ENCODE measurements around the gene PLEKHH2. TPM values are rescaled to one million over a fixed set of nuclear protein-coding genes. Genes with fewer than 3 reads are reported as not detected.

Gene PLEKHH2
- total RNA-seq, 4 donors from 2014 or later: 9.8 to 32.3 (median 27.0) TPM

DNA sequence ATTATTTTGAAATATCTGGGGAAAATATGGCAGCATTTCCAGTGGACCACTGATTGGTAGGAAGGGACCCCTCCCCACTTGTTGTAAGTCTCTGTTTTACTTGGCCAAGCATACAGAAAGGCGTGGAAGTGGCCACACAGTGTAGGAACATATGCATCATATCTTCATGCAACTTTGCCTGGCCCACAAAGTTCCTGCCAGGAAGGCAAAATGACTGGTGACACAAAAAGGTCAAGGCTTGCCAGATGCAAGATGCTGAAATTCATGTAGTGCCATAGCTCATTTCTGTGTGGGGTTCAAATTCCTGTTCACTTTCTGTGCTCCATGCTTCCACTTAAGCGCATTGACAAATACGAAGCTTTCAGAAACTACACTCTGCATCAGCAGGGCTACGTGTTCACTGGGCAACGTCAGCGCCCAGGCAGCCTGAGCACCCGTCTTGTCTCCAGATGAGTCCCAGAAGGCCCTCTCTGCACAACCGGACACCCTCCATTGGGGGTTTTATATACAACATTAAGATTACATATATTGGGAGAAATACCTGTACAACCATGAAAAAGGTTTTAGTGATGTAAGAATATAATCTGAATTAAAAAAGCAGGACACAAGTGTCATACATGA lies 140.4 kb downstream of the PLEKHH2 start:
- DNase-seq (ENCODE audit: low spot score) (no peak), ATAC-seq (ENCODE audit: low FRiP score) (no peak)
- TF ChIP-seq, protein P1, sequence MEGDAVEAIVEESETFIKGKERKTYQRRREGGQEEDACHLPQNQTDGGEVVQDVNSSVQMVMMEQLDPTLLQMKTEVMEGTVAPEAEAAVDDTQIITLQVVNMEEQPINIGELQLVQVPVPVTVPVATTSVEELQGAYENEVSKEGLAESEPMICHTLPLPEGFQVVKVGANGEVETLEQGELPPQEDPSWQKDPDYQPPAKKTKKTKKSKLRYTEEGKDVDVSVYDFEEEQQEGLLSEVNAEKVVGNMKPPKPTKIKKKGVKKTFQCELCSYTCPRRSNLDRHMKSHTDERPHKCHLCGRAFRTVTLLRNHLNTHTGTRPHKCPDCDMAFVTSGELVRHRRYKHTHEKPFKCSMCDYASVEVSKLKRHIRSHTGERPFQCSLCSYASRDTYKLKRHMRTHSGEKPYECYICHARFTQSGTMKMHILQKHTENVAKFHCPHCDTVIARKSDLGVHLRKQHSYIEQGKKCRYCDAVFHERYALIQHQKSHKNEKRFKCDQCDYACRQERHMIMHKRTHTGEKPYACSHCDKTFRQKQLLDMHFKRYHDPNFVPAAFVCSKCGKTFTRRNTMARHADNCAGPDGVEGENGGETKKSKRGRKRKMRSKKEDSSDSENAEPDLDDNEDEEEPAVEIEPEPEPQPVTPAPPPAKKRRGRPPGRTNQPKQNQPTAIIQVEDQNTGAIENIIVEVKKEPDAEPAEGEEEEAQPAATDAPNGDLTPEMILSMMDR (IDR thresholded peaks at IDR 0.05): no peak

DNA sequence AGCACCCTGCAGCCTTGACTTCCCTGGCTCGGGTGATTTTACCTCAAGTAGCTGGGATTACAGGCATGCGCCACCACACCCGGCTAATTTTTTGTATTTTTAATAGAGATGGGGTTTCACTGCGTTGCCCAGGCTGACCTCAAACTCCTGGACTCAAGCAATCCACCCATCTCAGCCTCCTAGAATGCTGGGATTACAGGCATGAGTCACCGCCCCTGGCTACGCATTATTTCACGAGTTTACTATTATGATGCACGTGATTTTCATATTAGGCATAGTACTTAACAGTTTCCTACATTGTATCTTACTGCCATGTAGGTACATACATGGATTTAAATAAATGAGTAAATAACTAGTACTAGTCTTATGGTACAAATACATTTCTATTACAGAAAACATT lies 141.2 kb downstream of the PLEKHH2 start:
- ATAC-seq (ENCODE audit: low FRiP score) (no peak), DNase-seq (ENCODE audit: low spot score) (no peak)
- TF ChIP-seq, protein P1 (IDR thresholded peaks at IDR 0.05): no peak

DNA sequence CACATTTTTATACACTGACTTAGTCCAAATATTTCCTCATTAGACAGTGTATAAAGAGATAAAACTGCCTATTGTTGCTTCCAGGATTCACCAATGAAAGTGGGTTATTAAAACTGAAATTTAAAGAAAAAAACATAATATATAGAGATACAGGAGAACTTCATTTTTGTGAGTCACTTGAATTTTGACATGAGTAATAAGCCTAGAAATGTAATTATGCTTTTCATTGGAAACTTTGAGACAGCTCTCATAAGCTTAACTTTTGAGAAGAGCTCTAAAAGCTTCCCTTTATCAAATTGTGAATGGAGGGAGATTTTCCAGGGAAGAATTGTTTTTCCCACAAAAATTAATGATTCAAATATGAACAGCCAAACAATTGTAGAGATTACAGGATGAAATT lies 150.8 kb downstream of the PLEKHH2 start:
- no peak for ATAC-seq (ENCODE audit: low FRiP score)
- DNase-seq (ENCODE audit: low spot score): no peak
- TF ChIP-seq, protein P1 (IDR thresholded peaks at IDR 0.05): no peak

DNA sequence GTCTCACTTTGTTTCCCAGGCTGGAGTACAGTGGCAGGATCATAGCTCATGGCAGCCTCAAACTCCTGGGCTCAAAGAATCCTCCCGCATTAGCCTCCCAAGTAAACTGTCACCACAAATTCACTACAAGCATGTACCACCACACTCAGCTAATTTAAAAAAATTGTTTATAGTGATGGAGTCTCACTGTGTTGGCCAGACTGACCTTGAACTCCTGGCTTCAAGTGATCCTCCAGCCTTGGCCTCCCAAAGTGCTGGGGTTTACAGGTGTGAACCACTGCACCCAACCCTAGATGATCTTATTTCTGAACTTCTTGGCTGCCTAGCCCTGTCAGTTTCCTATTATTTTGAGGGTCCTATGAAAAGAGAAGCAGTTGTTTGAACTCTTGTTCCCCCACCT lies 151.6 kb downstream of the PLEKHH2 start:
- ATAC-seq (ENCODE audit: low FRiP score) (no peak), DNase-seq (ENCODE audit: low spot score) (no peak)
- TF ChIP-seq, protein P1 (IDR thresholded peaks at IDR 0.05): no peak

DNA sequence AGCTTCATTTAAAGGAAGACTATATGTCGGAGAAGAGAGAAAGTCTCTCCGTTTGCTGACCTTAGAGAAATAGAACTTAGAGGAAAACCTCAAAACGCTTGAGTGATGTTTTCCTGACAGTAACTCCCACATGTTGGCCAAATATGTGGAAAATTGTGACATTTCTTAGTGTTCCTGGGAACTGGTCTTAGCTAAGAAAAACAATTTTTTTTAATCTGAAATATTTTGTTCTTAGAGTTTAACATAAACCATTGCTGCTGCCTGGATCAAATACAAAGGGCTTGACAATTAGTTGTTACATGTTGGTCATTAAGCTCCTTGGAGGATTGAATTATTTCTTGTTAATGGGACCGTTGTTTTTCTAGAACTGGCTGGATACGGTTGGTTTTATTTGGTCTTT lies 153.1 kb downstream of the PLEKHH2 start:
- TF ChIP-seq, protein P1 (IDR thresholded peaks at IDR 0.05): no peak
- ATAC-seq (ENCODE audit: low FRiP score) (no peak), DNase-seq (ENCODE audit: low spot score) (no peak)

DNA sequence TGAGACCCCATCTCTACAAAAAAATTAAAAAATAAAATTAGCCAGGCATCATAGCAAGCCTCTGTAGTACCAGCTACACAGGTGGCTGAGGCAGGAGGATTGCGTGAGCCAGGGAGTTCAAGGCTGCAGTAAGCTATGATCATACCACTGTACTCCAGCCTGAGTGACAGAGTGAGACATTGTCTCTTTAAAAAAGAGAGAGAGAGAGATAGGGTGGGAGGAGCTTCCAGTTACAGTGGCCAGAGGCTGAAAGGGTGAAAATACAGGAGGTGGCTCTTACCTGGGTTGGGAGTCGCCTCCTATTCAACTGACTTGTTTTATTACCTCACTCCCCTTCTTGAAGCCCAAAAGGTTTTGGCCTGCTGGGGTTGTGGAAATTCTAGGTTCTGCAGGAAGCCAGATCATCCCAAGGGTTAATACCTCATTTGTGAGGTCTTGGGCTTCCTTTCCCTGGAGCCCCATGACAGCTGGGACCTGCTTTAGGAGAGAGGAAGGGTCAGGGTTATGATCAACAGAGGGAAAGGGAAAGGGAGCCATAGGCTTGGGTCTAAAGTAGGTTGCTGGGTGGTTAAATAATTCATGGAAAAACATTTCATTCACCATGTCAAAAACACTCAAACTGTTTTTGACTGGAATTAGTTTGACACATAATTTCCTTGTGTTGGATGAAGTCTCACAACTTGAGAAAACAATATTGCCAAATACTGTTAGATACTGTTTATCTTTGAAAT lies 154.1 kb downstream of the PLEKHH2 start:
- no peak for ATAC-seq (ENCODE audit: low FRiP score)
- TF ChIP-seq, protein P1 (IDR thresholded peaks at IDR 0.05): no peak

DNA sequence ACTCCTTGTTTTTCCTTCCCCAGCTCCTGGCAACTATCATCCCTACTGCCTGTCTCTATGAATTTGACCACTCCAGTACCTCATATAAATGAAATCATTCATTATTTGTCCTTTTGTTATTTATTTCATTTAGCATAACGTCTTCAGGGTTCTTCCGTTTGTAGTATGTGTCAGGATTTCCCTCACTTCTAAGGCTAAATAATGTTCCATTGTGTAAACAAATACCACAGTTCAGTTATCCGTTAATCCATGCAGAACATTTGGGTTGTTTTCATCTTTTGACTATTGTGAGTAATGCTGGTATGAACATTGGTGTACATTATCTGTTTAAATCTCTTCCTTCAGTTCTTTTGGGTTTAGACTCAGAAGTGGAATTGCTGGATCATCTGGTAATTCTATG lies 155.6 kb downstream of the PLEKHH2 start:
- TF ChIP-seq, protein P1 (IDR thresholded peaks at IDR 0.05): no peak
- DNase-seq (ENCODE audit: low spot score) (no peak), ATAC-seq (ENCODE audit: low FRiP score) (no peak)

More for the DNA sequence above, 154.1 kb downstream of the PLEKHH2 start:
- no peak for DNase-seq (ENCODE audit: low spot score)

All from omental fat pad (tissue), 4 donors.